PC-9 (cell line): ENCODE results near the gene OCA2.

Experiments
- CTCF ChIP-seq: fragments of 200-600 bp; sonication (generic); conservative IDR thresholded peaks from 2 replicates; pipeline ENCODE4 v1.6.1; 2017; ENCODE audit warnings: mixed run types, antibody characterized with exemption, mild to moderate bottlenecking, moderate library complexity
- EZH2 ChIP-seq: fragments of 200-600 bp; sonication (generic); IDR thresholded peaks from 2 replicates; pipeline ENCODE4 v1.8.0; 2017; ENCODE audit warnings: antibody characterized with exemption, low read depth

- TF ChIP-seq CTCF (no peak), EZH2 (no peak)
Observed at GRCh38 chr15:27798807-27799206, 300.3 kb downstream of the OCA2 start.
